ENCODE results near the gene PRKCE. TPM values are rescaled to one million over a fixed set of nuclear protein-coding genes. Genes with fewer than 3 reads are reported as not detected.
A peak's percentile ranks its signal among the peaks of the same experiment; 100 is the strongest.

The PRKCE gene
- total and polyA plus RNA-seq, 2 experiments from 2014 or later, result 13.2 to 19.2 TPM

- H3K27ac ChIP-seq, result peak overlapping the region; percentile 97
- H3K9me3 ChIP-seq (ENCODE audit: low read depth), result no peaks in the 10 kb centered on the region
- no peaks in the 10 kb centered on the region for H3K27me3 ChIP-seq
- DNase-seq (ENCODE audit: low read depth in 1 of 2, low spot score in 1 of 2), result peak; percentile 73 to 80
- no peaks in the 10 kb centered on the region for H3K36me3 ChIP-seq
- H3K4me1 ChIP-seq (ENCODE audit: low read depth), result peaks cover 12% of the 10 kb centered on the region
- TF ChIP-seq CTCF (IDR thresholded peaks at IDR 0.05; ENCODE audit: low read depth, low read length), result peak; percentile 44
- H3K4me3 ChIP-seq, result peak overlapping the region; percentile 97
Observed at GRCh38 chr2:45610281-45611019, 41.0 kb upstream of the PRKCE start.

GRCh38 chr2:45611020-45611859, 40.2 kb upstream of the PRKCE start, which contains the start of gene SRBD1:
SRBD1 (minus strand) TSS chr2:45611267; CDS start chr2:45605441, 5,826 bp downstream.
- H3K27me3 ChIP-seq, result no peaks in the 10 kb centered on the region

GRCh38 chr2:45612285-45612684, 39.2 kb upstream of the PRKCE start:
- H3K36me3 ChIP-seq, result no peaks in the 10 kb centered on the region
- peaks cover 12% of the 10 kb centered on the region for H3K4me1 ChIP-seq (ENCODE audit: low read depth)
- no peaks in the 10 kb centered on the region for H3K9me3 ChIP-seq (ENCODE audit: low read depth)
- H3K4me3 ChIP-seq, result no peak overlapping the region
- no peaks in the 10 kb centered on the region for H3K27me3 ChIP-seq
- H3K27ac ChIP-seq, result no peak overlapping the region
- DNase-seq (ENCODE audit: low read depth in 1 of 2, low spot score in 1 of 2), result no peak
- TF ChIP-seq CTCF (IDR thresholded peaks at IDR 0.05; ENCODE audit: low read depth, low read length), result no peak

More at GRCh38 chr2:45611020-45611859, 40.2 kb upstream of the PRKCE start, which contains the start of gene SRBD1:
- Histone ChIP-seq H3K27ac (peak within 1 kb of the TSS; percentile 97), H3K9me3 (ENCODE audit: low read depth) (no peaks in the 10 kb centered on the region), H3K4me3 (peak within 1 kb of the TSS; percentile 97), H3K4me1 (ENCODE audit: low read depth) (peaks cover 12% of the 10 kb centered on the region), H3K36me3 (no peaks in the 10 kb centered on the region)
- peak; percentile 93 to 98 for DNase-seq (ENCODE audit: low read depth in 1 of 2, low spot score in 1 of 2)
- TF ChIP-seq CTCF (IDR thresholded peaks at IDR 0.05; ENCODE audit: low read depth, low read length), result no peak

- H3K4me3 ChIP-seq, result no peak overlapping the region
- H3K4me1 ChIP-seq (ENCODE audit: low read depth), result peaks cover 12% of the 10 kb centered on the region
- no peak for TF ChIP-seq CTCF (IDR thresholded peaks at IDR 0.05; ENCODE audit: low read depth, low read length)
- H3K27me3 ChIP-seq, result no peaks in the 10 kb centered on the region
- H3K27ac ChIP-seq, result no peak overlapping the region
- H3K36me3 ChIP-seq, result no peaks in the 10 kb centered on the region
- peak in 1 of 2 donors; percentile 73 for DNase-seq (ENCODE audit: low read depth in 1 of 2, low spot score in 1 of 2)
- H3K9me3 ChIP-seq (ENCODE audit: low read depth), result no peaks in the 10 kb centered on the region
Observed at GRCh38 chr2:45612731-45613130, 38.7 kb upstream of the PRKCE start.

GRCh38 chr2:45614330-45614729, 37.1 kb upstream of the PRKCE start:
- no peaks in the 10 kb centered on the region for H3K36me3 ChIP-seq
- DNase-seq (ENCODE audit: low read depth in 1 of 2, low spot score in 1 of 2), result no peak
- no peaks in the 10 kb centered on the region for H3K27me3 ChIP-seq
- no peak for TF ChIP-seq CTCF (IDR thresholded peaks at IDR 0.05; ENCODE audit: low read depth, low read length)
- no peaks in the 10 kb centered on the region for H3K9me3 ChIP-seq (ENCODE audit: low read depth)
- H3K4me1 ChIP-seq (ENCODE audit: low read depth), result peaks cover 12% of the 10 kb centered on the region
- H3K27ac ChIP-seq, result no peak overlapping the region
- no peak overlapping the region for H3K4me3 ChIP-seq
